Measurements from ENCODE around the gene GPR137.

GPR137 gene

DNA sequence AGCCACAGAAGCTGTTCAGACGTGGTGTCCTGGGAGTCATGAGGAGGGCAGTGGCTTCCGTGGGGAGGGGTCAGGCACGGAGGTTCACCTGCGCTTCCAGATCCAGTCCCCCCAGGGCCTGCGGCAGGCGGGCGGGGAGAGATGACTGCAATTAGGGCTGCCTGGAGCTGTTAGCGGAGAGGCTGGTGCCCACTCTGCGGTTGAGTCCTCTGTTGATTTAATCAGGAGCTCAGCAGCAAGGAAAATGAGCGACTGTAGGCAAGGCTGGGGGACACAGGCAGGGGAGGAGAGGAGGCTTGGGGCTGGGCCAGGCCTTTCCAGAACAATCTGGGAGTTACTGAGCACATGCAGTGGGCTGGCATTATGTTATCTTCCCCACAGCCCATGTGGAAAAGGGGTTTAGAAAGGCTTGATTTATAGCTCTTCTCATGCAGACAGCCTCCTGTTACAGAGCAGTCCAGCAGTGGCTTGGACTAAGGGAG lies 21.2 kb upstream of the GPR137 start:
- DNase-seq: no peak

- no peak for DNase-seq
These were observed 20.2 kb upstream of the GPR137 start for GRCh38 chr11:64265176-64266160.

DNA sequence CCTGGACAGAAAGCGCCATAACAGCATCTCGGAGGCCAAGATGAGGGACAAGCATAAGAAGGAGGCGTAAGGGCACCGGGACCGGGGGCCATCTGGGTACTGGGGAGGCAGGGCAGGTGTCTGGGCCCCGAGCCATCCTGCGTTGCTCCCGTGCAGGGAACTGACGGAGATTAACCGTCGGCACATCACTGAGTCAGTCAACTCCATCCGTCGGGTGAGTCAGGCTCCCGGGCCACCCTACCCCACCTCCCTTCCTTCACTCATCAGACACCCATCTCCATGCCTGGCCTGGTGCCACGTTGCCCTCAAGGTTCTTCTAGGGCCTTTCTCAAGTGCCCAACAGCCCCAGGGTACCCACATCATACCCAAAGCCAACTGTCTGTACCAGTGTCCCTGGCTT lies 19.3 kb upstream of the GPR137 start:
- DNase-seq: no peak

DNA sequence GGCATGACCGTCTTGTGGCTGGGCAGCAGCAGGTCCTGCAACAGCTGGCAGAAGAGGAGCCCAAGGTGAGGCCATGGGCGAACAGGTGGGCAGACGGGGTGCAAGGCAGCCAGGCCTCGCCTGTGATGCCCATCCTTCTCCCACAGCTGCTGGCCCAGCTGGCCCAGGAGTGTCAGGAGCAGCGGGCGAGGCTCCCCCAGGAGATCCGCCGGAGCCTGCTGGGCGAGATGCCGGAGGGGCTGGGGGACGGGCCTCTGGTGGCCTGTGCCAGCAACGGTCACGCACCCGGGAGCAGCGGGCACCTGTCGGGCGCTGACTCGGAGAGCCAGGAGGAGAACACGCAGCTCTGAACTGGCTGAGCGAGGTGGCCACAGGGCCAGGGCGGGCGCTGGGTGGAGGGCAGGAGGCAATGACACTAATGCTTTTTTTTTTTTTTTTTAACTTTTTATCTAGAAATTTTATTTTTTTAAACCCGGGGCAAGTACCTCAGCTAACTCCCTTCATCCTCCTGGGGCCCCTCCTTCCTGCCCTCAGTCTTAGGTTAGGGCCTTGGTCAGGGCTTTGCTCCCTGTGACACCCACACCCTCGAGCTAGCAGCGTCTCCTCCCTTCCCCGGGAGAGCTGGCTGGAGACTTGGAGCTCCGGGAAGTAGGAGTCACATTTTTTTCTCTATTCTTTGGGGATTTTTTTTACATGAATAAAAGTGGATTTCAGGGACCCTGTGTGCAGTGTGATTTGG lies 18.3 kb upstream of the GPR137 start:
- DNase-seq: no peak

GRCh38 chr11:64268025-64268892 lies 17.4 kb upstream of the GPR137 start:
- no peak for DNase-seq

GRCh38 chr11:64268893-64269539 lies 16.6 kb upstream of the GPR137 start:
- DNase-seq: no peak

- DNase-seq: peak; percentile 98
These were observed 16.0 kb upstream of the GPR137 start for GRCh38 chr11:64269540-64270220.

- no peak for DNase-seq
These were observed 10.4 kb upstream of the GPR137 start for GRCh38 chr11:64275031-64275800.

DNA sequence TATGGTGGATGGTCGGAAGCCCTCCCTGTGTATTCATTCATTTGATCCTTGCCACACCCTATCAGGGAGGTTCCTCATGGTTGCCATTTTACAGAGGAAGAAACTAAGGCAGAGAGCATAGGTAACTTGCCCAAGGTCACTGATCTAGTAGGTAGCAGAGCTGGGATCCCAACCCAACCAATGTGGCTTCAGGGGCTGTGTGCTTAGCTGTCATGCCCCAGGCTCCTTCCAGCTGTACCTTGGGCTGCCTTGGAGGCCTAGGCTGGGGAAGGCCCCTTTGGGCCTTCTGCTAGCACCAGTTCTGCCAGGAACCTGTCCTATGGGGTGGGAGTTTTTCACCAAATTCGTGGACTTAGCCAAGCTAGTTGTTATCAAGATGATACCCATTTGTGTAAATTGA lies 9.8 kb upstream of the GPR137 start:
- DNase-seq: no peak

DNA sequence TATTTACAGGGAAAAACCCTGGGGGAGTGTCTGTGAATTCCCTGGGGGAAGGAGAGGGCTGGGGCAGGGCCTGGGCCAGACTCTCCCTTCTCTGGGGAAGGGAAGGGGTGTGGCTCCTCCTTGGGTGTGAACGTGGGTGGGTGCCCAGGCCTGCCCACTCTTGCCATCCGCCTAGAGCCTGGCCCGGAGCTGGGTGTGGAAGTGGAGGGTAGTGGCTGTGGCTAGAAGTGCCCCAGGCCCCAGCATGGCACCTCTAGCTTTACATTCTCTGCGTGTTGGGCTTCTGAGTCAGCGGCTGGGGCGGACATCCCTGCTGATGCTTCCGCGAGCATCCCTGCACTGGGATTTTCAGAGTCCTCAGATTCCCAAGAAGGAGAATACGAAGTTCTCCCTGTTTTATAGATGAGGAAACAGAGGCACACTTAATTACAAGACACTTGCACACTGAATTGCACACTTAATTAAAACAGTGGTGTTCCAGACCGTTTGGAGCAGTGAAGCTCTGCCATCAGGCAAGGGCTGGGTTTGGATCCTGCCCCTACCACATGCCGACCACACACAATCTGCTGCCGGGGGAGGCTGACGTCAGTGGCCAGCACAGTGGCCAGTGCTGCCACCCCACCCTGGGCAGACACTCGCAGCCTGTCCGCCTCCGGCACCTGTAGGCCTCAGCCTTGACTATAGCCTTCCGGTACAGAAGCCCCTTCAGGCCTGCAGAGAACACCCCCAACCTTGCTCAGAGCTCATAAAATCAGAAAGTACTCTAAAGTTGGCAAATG lies 8.8 kb upstream of the GPR137 start:
- DNase-seq: no peak

GRCh38 chr11:64278576-64279190 lies 7.0 kb upstream of the GPR137 start:
- DNase-seq: no peak

GRCh38 chr11:64281957-64282770 lies 3.5 kb upstream of the GPR137 start:
- no peak for DNase-seq

- DNase-seq: no peak
These were observed 2.6 kb upstream of the GPR137 start for GRCh38 chr11:64283092-64283491.

DNA sequence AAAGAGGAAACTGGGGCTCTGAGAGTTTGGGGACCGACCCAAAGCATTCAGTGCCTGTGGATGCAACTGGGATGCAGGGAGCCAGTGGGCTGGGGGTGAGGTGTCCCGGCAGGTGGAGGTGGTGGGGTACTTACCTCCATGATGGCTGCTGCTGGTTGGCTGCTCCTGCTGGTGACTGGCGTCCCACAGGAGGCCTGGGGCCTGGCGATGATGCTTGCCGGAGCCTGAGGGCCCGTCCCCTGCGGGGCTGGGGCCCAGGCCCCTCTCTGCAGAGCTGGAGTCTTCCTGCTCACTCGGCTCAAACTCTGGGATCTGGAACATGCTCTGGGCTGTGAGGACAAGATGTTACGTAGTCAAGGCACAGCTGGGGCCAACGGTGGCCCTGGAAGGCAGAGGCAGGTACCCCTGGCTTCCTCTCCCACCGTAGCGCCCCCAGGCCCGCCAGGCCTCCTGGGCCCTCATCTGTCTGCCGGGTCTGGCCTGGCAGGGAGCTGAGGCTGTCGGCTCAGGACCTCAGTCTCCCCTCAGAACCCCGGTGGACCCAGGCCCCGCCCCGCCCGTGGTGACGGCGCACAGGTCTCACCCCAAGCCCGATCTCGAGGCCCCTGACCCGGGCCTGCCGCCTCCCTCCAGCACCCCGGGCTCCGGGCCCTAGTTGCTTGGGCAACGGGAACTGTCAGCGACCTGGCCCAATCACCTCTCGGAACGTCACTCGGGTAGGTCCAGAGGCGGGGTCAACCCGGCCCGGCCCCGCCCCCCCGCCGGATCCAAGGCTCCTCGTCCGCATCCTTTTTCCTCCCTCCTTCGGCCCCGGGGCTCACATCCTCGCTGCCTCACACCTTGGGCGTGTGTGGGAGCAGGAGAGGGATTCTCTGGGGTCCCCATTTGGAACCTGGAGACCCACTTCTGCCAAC lies 1.3 kb upstream of the GPR137 start, which contains the start of gene BAD:
Gene BAD, minus strand, starts transcription at position 618 of the 914 bp plus-strand sequence. Its CDS starts 297 bp downstream, at position 321.
- DNase-seq: peak; percentile 96

- peak; percentile 37 for DNase-seq
These were observed 495 bp downstream of the GPR137 start for GRCh38 chr11:64285885-64286800.

- no peak for DNase-seq
These were observed 1.1 kb downstream of the GPR137 start for GRCh38 chr11:64286801-64287159.
